SK-N-SH (cell line): ENCODE data around the gene LRRC8D. TPM values are rescaled to one million over a fixed set of nuclear protein-coding genes. Genes with fewer than 3 reads are reported as not detected.

ENCODE experiments used
- CTCF ChIA-PET: fragments of 300-600, 350-600 bp; formaldehyde crosslinking; extraction: SDS; loops from one replicate; lab custom pipeline; 2021; lab: Yijun Ruan, JAX
- POLR2A ChIA-PET: fragments of 350-600 bp; sonication (Branson Sonifier 250); formaldehyde crosslinking; extraction: SDS; loops from one replicate; lab custom pipeline; 2020; ENCODE audit warnings: antibody characterized with exemption, inconsistent platforms; lab: Yijun Ruan, JAX
- DNase-seq: peaks from one replicate; pipeline ENCODE4 v3.0.0; 2012
- H2AFZ ChIP-seq: fragments of 200-600 bp; sonication (generic); 2 replicates; pipeline ENCODE4 v1.8.1; 2016; ENCODE audit warnings: antibody characterized with exemption, mild to moderate bottlenecking, low read depth
- H3F3A ChIP-seq: fragments of 200-600 bp; sonication (generic); replicated peaks from 2 replicates; pipeline ENCODE3; 2016; ENCODE audit warnings: antibody characterized with exemption, mild to moderate bottlenecking; ENCODE audit not compliant: insufficient read depth
- H3K27ac ChIP-seq, 2 experiments: fragments of 200-500 bp in 1 of 2; fragments of 200-600 bp in 1 of 2; sonication (Bioruptor generic) in 1 of 2; sonication (generic), shearing (Covaris generic) in 1 of 2; 2 replicates each; pipeline versions ENCODE4 v1.5.1 to v1.6.1; 2014 to 2016; ENCODE audit warnings: low read depth in 2 of 2, inconsistent platforms in 1 of 2, low read length in 1 of 2, mild to moderate bottlenecking in 1 of 2, mixed read lengths in 1 of 2
- H3K27me3 ChIP-seq: fragments of 200-600 bp; sonication (generic), shearing (Covaris generic); 2 replicates; pipeline ENCODE4 v1.6.1; 2016; ENCODE audit warnings: mixed run types; ENCODE audit not compliant: insufficient read depth
- H3K36me3 ChIP-seq, 2 experiments: fragments of 200-500 bp in 1 of 2; fragments of 200-600 bp in 1 of 2; sonication (Bioruptor generic) in 1 of 2; sonication (generic) in 1 of 2; replicated peaks in 1 of 2; 2 replicates each; pipeline versions ENCODE3 to v1.5.1; 2014 to 2016; ENCODE audit warnings: low read length in 1 of 2, mild to moderate bottlenecking in 1 of 2; ENCODE audit not compliant: insufficient read depth in 2 of 2, control insufficient read depth in 1 of 2
- H3K4me1 ChIP-seq, 2 experiments: fragments of 200-500 bp in 1 of 2; fragments of 200-600 bp in 1 of 2; sonication (Bioruptor generic) in 1 of 2; sonication (generic), shearing (Covaris generic) in 1 of 2; 2 replicates each; pipeline versions ENCODE4 v1.5.1 to v1.6.1; 2014 to 2016; ENCODE audit warnings: low read depth in 1 of 2, low read length in 1 of 2, mixed run types in 1 of 2; ENCODE audit not compliant: insufficient read depth in 2 of 2, control insufficient read depth in 1 of 2
- H3K4me2 ChIP-seq: fragments of 200-600 bp; sonication (generic), shearing (Covaris generic); 2 replicates; pipeline ENCODE4 v1.6.1; 2017; ENCODE audit warnings: mixed run types
- H3K4me3 ChIP-seq, 2 experiments: fragments of 200-500 bp in 1 of 2; fragments of 200-600 bp in 1 of 2; sonication (Bioruptor generic) in 1 of 2; sonication (generic), shearing (Covaris generic) in 1 of 2; 2 replicates each; pipeline versions ENCODE4 v1.5.1 to v1.8.1; 2014 to 2016; ENCODE audit warnings: low read depth in 2 of 2, inconsistent platforms in 1 of 2, low read length in 1 of 2, mild to moderate bottlenecking in 1 of 2, mixed read lengths in 1 of 2, moderate library complexity in 1 of 2
- H3K79me2 ChIP-seq: fragments of 200-600 bp; sonication (generic); 2 replicates; pipeline ENCODE4 v1.8.1; 2017; ENCODE audit warnings: mild to moderate bottlenecking; ENCODE audit not compliant: insufficient read depth
- H3K9ac ChIP-seq: fragments of 200-600 bp; sonication (generic); 2 replicates; pipeline ENCODE4 v1.6.1; 2017; ENCODE audit warnings: mixed run types
- H3K9me2 ChIP-seq: fragments of 200-600 bp; sonication (generic); 2 replicates; pipeline ENCODE4 v1.6.1; 2017; ENCODE audit warnings: mixed run types
- H3K9me3 ChIP-seq: fragments of 200-600 bp; sonication (generic); 2 replicates; pipeline ENCODE4 v1.6.1; 2017; ENCODE audit warnings: mixed run types, mild to moderate bottlenecking, moderate library complexity
- H4K20me1 ChIP-seq: fragments of 200-600 bp; sonication (generic); 2 replicates; pipeline ENCODE4 v1.6.1; 2017; ENCODE audit warnings: mild to moderate bottlenecking, mixed run types; ENCODE audit not compliant: insufficient read depth
- CHD2 ChIP-seq: fragments of 150-350 bp; IDR thresholded peaks from 2 replicates; pipeline ENCODE4 v1.6.1; 2018; ENCODE audit warnings: low read length; ENCODE audit not compliant: partially characterized antibody
- ELF1 ChIP-seq: IDR thresholded peaks from 2 replicates; pipeline ENCODE4 v1.4.0; 2012
- EP300 ChIP-seq, 2 experiments: IDR thresholded peaks; 2 replicates each; pipeline versions ENCODE4 v1.4.0 to v1.6.1; 2012; ENCODE audit warnings: borderline replicate concordance in 1 of 2, low read depth in 1 of 2, low read length in 1 of 2
- EZH2phosphoT487 ChIP-seq: fragments of 200-600 bp; sonication (generic); IDR thresholded peaks from 2 replicates; pipeline ENCODE4 v1.6.1; 2017; ENCODE audit warnings: low read depth, mixed run types, mild to moderate bottlenecking, antibody characterized with exemption, moderate library complexity, borderline replicate concordance
- FOSL2 ChIP-seq: IDR thresholded peaks from 2 replicates; pipeline ENCODE4 v1.4.0; 2012; ENCODE audit warnings: low read depth, mild to moderate bottlenecking, moderate library complexity, borderline replicate concordance
- FOXM1 ChIP-seq: IDR thresholded peaks from 2 replicates; pipeline ENCODE4 v1.4.0; 2012; ENCODE audit warnings: low read depth, mild to moderate bottlenecking
- GABPA ChIP-seq: IDR thresholded peaks from 2 replicates; pipeline ENCODE4 v1.4.0; 2012; ENCODE audit warnings: low read depth, mild to moderate bottlenecking
- GATA2 ChIP-seq: sonication (generic); formaldehyde crosslinking; IDR thresholded peaks from 2 replicates; pipeline ENCODE4 v1.5.0; 2020; ENCODE audit warnings: mild to moderate bottlenecking, missing genetic modification reagents
- JUND ChIP-seq: IDR thresholded peaks from 2 replicates; pipeline ENCODE4 v1.4.0; 2012
- MXI1 ChIP-seq: IDR thresholded peaks from 2 replicates; pipeline ENCODE4 v1.6.1; 2012; ENCODE audit warnings: mild to moderate bottlenecking, low read depth, low read length, improper control_type of control experiment
- NFIC ChIP-seq: IDR thresholded peaks from 2 replicates; pipeline ENCODE4 v1.4.0; 2012; ENCODE audit warnings: borderline replicate concordance
- POLR2AphosphoS5 ChIP-seq: IDR thresholded peaks from 2 replicates; pipeline ENCODE4 v1.6.1; 2012; ENCODE audit warnings: low read depth, low read length
- RAD21 ChIP-seq: IDR thresholded peaks from 2 replicates; pipeline ENCODE4 v1.6.1; 2012; ENCODE audit warnings: mild to moderate bottlenecking, low read length
- RFX5 ChIP-seq: IDR thresholded peaks from 2 replicates; pipeline ENCODE4 v1.6.1; 2012; ENCODE audit warnings: mild to moderate bottlenecking, improper control_type of control experiment, low read length
- SIN3A ChIP-seq: IDR thresholded peaks from 2 replicates; pipeline ENCODE4 v1.6.1; 2012; ENCODE audit warnings: low read depth, mild to moderate bottlenecking, low read length, moderate library complexity, borderline replicate concordance
- TAF1 ChIP-seq: IDR thresholded peaks from 2 replicates; pipeline ENCODE4 v1.6.1; 2012; ENCODE audit warnings: low read depth, mild to moderate bottlenecking, low read length, moderate library complexity, borderline replicate concordance
- TCF12 ChIP-seq: IDR thresholded peaks from 2 replicates; pipeline ENCODE4 v1.4.0; 2012
- WGBS: methylation state at CpG from one replicate; pipeline ENCODE4 v1.1.6; 2017; ENCODE audit warnings: low lambda C conversion rate; 5-methylcytosine and 5-hydroxymethylcytosine counted together
- polyA plus RNA-seq, 3 experiments: library from polyadenylated mRNA; depleted of rRNA; stranded (reverse); fragments of >200 nt; gene quantifications; 2 replicates each; pipeline ENCODE4 v1.2.3, GENCODE V29; 2012
- TF ChIP-seq, protein P1 (sequence below): fragments of 150-350 bp; IDR thresholded peaks from 2 replicates; pipeline ENCODE4 v1.6.1; 2016; ENCODE audit warnings: mild to moderate bottlenecking, low read depth, low read length
- TF ChIP-seq, protein P2 (sequence below): fragments of 150-350 bp; IDR thresholded peaks from 2 replicates; pipeline ENCODE4 v1.6.1; 2017; ENCODE audit warnings: antibody characterized with exemption, low read length, low read depth, borderline replicate concordance
- TF ChIP-seq, protein P3 (sequence below): IDR thresholded peaks from 2 replicates; pipeline ENCODE4 v1.4.0; 2012; ENCODE audit warnings: low read depth, borderline replicate concordance
- TF ChIP-seq, protein P4 (sequence below): fragments of 200-600 bp; sonication (generic); IDR thresholded peaks from 2 replicates; pipeline ENCODE4 v1.6.1; 2017; ENCODE audit warnings: antibody characterized with exemption, mild to moderate bottlenecking, moderate library complexity
- TF ChIP-seq, protein P5 (sequence below): IDR thresholded peaks from 2 replicates; pipeline ENCODE4 v1.4.0; 2012; ENCODE audit warnings: low read depth

Gene LRRC8D
- polyA plus RNA-seq, 1 of the 3 experiments (the other 2 are of a cell fraction), result 15.0 TPM

DNA sequence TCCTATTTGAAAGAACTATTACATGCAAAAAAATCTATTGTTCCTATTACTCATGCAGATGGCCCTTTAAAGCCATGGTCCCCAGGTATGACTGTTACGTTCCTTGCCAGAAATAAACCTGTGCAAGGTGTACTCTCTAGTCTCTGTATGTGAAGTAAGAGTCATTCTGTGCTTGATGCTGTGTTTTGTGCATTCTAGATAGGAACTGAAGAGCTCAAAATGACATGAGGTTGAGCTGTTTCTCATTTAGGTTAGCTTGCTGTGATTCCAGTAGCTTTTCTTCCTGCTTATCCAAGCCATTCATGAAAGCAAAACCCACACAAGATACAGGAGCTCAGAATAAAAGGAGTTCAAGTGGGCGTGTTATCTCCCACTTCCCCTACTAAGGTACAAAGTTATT is 109.7 kb downstream of the LRRC8D start:
- no peak overlapping the region for H3K4me2 ChIP-seq
- no peaks in the 10 kb centered on the region for H3F3A ChIP-seq
- H3K4me1 ChIP-seq, result peaks cover 0 to 3% of the 10 kb centered on the region in 2 experiments; a peak in 1 of 4 replicates
- CTCF ChIA-PET, result no interaction called here
- H4K20me1 ChIP-seq, result no peaks in the 10 kb centered on the region
- H3K27ac ChIP-seq, result no peak overlapping the region
- POLR2A ChIA-PET, result no interaction called here
- H3K9me3 ChIP-seq, result no peaks in the 10 kb centered on the region
- H3K27me3 ChIP-seq, result no peaks in the 10 kb centered on the region
- TF ChIP-seq GATA2 (CRISPR knock-in tag), result no peak
- TF ChIP-seq RFX5, result no peak
- TF ChIP-seq NFIC, result no peak
- no peak for TF ChIP-seq POLR2AphosphoS5
- TF ChIP-seq, protein P1, sequence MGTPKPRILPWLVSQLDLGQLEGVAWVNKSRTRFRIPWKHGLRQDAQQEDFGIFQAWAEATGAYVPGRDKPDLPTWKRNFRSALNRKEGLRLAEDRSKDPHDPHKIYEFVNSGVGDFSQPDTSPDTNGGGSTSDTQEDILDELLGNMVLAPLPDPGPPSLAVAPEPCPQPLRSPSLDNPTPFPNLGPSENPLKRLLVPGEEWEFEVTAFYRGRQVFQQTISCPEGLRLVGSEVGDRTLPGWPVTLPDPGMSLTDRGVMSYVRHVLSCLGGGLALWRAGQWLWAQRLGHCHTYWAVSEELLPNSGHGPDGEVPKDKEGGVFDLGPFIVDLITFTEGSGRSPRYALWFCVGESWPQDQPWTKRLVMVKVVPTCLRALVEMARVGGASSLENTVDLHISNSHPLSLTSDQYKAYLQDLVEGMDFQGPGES, result no peak
- TF ChIP-seq TAF1, result no peak
- TF ChIP-seq, protein P2, sequence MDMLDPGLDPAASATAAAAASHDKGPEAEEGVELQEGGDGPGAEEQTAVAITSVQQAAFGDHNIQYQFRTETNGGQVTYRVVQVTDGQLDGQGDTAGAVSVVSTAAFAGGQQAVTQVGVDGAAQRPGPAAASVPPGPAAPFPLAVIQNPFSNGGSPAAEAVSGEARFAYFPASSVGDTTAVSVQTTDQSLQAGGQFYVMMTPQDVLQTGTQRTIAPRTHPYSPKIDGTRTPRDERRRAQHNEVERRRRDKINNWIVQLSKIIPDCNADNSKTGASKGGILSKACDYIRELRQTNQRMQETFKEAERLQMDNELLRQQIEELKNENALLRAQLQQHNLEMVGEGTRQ, result no peak
- no peak for TF ChIP-seq EP300 (IDR thresholded peaks at IDR 0.05; ENCODE audit: borderline replicate concordance in 1 of 2, low read depth in 1 of 2, low read length in 1 of 2)
- TF ChIP-seq TCF12, result no peak
- no peak for TF ChIP-seq RAD21
- TF ChIP-seq MXI1, result no peak
- TF ChIP-seq, protein P3, sequence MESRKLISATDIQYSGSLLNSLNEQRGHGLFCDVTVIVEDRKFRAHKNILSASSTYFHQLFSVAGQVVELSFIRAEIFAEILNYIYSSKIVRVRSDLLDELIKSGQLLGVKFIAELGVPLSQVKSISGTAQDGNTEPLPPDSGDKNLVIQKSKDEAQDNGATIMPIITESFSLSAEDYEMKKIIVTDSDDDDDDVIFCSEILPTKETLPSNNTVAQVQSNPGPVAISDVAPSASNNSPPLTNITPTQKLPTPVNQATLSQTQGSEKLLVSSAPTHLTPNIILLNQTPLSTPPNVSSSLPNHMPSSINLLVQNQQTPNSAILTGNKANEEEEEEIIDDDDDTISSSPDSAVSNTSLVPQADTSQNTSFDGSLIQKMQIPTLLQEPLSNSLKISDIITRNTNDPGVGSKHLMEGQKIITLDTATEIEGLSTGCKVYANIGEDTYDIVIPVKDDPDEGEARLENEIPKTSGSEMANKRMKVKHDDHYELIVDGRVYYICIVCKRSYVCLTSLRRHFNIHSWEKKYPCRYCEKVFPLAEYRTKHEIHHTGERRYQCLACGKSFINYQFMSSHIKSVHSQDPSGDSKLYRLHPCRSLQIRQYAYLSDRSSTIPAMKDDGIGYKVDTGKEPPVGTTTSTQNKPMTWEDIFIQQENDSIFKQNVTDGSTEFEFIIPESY, result no peak
- TF ChIP-seq, all 33 proteins: peak for 0
- no peak overlapping the region for H3K4me3 ChIP-seq
- H3K79me2 ChIP-seq, result no peaks in the 10 kb centered on the region
- H3K9ac ChIP-seq, result no peak overlapping the region
- H3K36me3 ChIP-seq, result peaks cover 5 to 24% of the 10 kb centered on the region in 2 experiments
- no peaks in the 10 kb centered on the region for H3K9me2 ChIP-seq
- 85% methylated on average over 2 of the region's 2 CpGs for WGBS
- DNase-seq, result no peak
- no peak overlapping the region for H2AFZ ChIP-seq

DNA sequence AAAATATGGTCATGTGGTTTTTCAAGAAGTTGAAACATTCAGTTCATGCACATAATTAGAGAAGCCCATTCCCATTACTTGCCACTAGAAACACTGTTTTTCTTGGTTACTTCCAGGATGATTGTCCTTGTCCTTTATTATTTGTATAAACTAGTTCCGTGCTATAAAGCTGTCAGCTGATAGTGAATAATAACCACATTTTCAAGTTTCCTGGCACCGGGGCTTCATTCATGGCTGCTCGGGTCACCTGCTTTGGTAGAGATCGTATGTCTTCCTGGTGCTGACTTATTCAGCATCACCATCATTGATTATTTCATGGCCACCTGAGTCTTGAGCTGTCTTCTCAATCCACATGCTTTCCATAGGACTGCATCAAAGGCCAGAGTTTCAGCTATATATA is 111.1 kb downstream of the LRRC8D start:
- 93% methylated on average over 4 of the region's 4 CpGs for WGBS
- TF ChIP-seq RAD21, result no peak
- TF ChIP-seq GABPA, result no peak
- TF ChIP-seq EZH2phosphoT487, result no peak
- TF ChIP-seq, protein P3, result no peak
- no peak for TF ChIP-seq SIN3A
- TF ChIP-seq, protein P4, sequence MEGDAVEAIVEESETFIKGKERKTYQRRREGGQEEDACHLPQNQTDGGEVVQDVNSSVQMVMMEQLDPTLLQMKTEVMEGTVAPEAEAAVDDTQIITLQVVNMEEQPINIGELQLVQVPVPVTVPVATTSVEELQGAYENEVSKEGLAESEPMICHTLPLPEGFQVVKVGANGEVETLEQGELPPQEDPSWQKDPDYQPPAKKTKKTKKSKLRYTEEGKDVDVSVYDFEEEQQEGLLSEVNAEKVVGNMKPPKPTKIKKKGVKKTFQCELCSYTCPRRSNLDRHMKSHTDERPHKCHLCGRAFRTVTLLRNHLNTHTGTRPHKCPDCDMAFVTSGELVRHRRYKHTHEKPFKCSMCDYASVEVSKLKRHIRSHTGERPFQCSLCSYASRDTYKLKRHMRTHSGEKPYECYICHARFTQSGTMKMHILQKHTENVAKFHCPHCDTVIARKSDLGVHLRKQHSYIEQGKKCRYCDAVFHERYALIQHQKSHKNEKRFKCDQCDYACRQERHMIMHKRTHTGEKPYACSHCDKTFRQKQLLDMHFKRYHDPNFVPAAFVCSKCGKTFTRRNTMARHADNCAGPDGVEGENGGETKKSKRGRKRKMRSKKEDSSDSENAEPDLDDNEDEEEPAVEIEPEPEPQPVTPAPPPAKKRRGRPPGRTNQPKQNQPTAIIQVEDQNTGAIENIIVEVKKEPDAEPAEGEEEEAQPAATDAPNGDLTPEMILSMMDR, result no peak
- TF ChIP-seq FOSL2, result no peak
- TF ChIP-seq FOXM1, result no peak
- no peak for TF ChIP-seq ELF1
- no peak for TF ChIP-seq JUND
- TF ChIP-seq, protein P5, sequence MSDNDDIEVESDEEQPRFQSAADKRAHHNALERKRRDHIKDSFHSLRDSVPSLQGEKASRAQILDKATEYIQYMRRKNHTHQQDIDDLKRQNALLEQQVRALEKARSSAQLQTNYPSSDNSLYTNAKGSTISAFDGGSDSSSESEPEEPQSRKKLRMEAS, result no peak
- no peak for TF ChIP-seq CHD2

More for the DNA sequence above, 111.1 kb downstream of the LRRC8D start:
- peaks cover 0 to 3% of the 10 kb centered on the region in 2 experiments; a peak in 1 of 4 replicates for H3K4me1 ChIP-seq
- H3K9ac ChIP-seq, result no peak overlapping the region
- no peaks in the 10 kb centered on the region for H3K9me2 ChIP-seq
- no peaks in the 10 kb centered on the region for H3K27me3 ChIP-seq
- H2AFZ ChIP-seq, result no peak overlapping the region
- no peaks in the 10 kb centered on the region for H3K79me2 ChIP-seq
- no peaks in the 10 kb centered on the region for H4K20me1 ChIP-seq
- DNase-seq, result no peak
- ChIA-PET CTCF (no interaction called here), POLR2A (no interaction called here)
- H3K27ac ChIP-seq, result no peak overlapping the region
- no peak overlapping the region for H3K4me2 ChIP-seq
- H3F3A ChIP-seq, result no peaks in the 10 kb centered on the region
- H3K4me3 ChIP-seq, result no peak overlapping the region
- no peaks in the 10 kb centered on the region for H3K9me3 ChIP-seq
- H3K36me3 ChIP-seq, result peaks cover 5 to 29% of the 10 kb centered on the region in 2 experiments
